ENCODE measurements around the gene CST9L. TPM values are rescaled to one million over a fixed set of nuclear protein-coding genes. Genes with fewer than 3 reads are reported as not detected.
A peak's percentile ranks its signal among the peaks of the same experiment; 100 is the strongest.

CST9L gene
- total and polyA plus RNA-seq, 7 donors = not detected

DNA sequence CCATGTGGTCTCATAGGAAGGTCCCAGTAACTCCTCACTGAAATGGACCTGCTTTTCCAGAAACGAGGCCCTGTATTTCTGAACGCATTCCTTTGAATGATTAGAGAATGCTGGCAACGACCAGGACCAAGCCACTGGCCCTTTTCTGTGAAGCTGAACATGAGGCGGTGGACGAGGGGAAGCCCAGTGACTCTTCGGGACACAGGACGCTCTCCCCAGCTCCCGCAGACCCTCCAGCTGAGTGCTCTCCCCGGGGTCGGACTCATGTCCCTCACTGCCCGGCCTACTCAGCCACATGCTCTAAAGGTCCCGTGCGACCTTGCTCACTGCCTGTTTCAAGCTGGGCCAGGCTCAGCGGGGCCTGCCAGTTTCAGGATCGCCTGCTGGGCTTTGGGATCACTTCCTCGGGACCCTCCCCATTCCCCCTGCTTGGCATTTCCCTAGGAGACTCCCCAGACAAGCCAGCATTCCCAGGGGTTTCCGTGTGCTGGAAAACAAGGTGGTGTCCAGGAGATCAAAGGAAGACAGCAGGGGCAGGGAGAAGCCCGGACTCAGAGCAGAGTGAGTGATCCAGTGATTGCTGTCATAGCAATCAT, 40.1 kb upstream of the CST9L start:
- H3K27ac ChIP-seq = no peak overlapping the region
- H3K36me3 ChIP-seq = no peaks in the 10 kb centered on the region
- 82 to 86% methylated on average over 18 of the region's 18 CpGs for WGBS, 2 donors
- H3K4me3 ChIP-seq = no peak overlapping the region
- no peaks in the 10 kb centered on the region for H3K27me3 ChIP-seq
- TF ChIP-seq, protein P1, sequence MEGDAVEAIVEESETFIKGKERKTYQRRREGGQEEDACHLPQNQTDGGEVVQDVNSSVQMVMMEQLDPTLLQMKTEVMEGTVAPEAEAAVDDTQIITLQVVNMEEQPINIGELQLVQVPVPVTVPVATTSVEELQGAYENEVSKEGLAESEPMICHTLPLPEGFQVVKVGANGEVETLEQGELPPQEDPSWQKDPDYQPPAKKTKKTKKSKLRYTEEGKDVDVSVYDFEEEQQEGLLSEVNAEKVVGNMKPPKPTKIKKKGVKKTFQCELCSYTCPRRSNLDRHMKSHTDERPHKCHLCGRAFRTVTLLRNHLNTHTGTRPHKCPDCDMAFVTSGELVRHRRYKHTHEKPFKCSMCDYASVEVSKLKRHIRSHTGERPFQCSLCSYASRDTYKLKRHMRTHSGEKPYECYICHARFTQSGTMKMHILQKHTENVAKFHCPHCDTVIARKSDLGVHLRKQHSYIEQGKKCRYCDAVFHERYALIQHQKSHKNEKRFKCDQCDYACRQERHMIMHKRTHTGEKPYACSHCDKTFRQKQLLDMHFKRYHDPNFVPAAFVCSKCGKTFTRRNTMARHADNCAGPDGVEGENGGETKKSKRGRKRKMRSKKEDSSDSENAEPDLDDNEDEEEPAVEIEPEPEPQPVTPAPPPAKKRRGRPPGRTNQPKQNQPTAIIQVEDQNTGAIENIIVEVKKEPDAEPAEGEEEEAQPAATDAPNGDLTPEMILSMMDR (IDR thresholded peaks at IDR 0.05) = no peak
- TF ChIP-seq POLR2A (IDR thresholded peaks at IDR 0.05) = no peak
- DNase-seq = no peak
- H3K4me1 ChIP-seq = peaks cover 0 to 29% (median 13%) of the 10 kb centered on the region in 4 donors
- no peaks in the 10 kb centered on the region for H3K9me3 ChIP-seq
- intact Hi-C loops (cut with DNase I) = no loop called here

DNA sequence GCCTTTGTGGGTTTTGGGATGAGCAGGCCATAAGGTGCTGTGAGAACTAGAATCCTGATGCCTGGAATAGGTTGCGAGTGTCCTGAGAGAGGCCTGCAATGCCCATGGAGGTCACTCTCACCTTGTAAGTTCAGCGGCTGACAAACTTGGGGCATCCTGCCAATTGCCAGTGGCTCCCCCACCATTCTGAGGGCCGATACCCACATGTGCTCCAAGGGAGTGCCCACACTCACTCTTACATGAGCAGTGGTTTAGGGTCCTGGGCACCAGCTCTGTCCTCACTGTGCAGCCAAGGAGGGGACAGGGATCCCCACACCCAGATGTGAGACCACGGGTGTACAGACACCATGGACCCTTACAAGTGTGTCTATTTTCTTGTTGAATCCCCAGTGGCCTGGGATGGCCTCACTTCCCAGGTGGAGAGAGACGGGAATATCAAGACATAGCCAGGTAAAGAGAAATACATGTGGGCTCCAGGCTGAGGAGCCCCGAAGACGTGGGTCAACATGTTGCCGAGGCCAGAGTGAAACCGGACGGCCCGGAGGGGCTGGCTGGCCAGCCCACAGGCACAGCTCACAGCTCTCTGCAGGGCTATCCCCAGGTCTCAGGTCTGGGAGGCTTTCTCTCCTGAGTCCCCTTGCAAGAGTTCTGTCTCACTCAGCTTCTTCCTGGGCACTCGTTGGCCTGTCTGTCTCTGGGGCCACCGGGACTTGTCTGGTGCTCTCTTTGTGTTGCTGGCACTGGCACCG, 39.4 kb upstream of the CST9L start:
- no peaks in the 10 kb centered on the region for H3K9me3 ChIP-seq
- H3K4me1 ChIP-seq = peaks cover 0 to 22% (median 6%) of the 10 kb centered on the region in 4 donors
- no peak overlapping the region for H3K4me3 ChIP-seq
- H3K36me3 ChIP-seq = no peaks in the 10 kb centered on the region
- WGBS, 2 donors = 88 to 93% methylated on average over 14 of the region's 14 CpGs
- intact Hi-C loops (cut with DNase I) = loop anchor here (2.0 kb wide), 2 partner anchors 165 to 257 kb away; partner anchors contain the start of gene NXT1
- no peak overlapping the region for H3K27ac ChIP-seq
- TF ChIP-seq POLR2A (IDR thresholded peaks at IDR 0.05) = no peak
- TF ChIP-seq POLR2AphosphoS5 (IDR thresholded peaks at IDR 0.05) = no peak
- TF ChIP-seq, protein P1 (IDR thresholded peaks at IDR 0.05) = no peak
- TF ChIP-seq EP300 (IDR thresholded peaks at IDR 0.05) = no peak
- DNase-seq = no peak
- H3K27me3 ChIP-seq = no peaks in the 10 kb centered on the region

DNA sequence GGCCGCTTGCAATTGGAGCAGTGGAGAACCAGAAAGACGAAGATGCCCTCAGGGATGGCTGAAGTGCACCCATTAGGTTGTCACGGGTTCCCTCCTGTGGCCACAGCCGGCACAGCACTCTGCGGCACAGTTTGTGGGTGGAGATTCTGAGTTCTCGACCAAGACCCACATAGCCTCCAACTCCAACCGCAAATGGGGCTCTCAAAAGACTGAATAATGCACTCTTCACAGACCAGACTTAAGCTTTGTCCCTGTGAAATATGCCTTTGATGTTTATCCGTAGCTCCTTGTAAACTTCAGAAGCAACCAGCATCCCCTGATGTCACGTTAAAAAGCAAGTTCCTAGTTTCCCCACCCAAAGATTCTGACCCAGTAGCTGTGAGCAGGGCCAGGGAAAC, 38.4 kb upstream of the CST9L start:
- Histone ChIP-seq H3K4me1 (peaks cover 0 to 14% (median 3%) of the 10 kb centered on the region in 4 donors), H3K36me3 (no peaks in the 10 kb centered on the region), H3K4me3 (no peak overlapping the region), H3K27ac (peak overlapping the region in 1 of 4 donors; percentile 11), H3K9me3 (no peaks in the 10 kb centered on the region), H3K27me3 (no peaks in the 10 kb centered on the region)
- 10% methylated on average over 9 of the region's 9 CpGs for WGBS, 2 donors
- intact Hi-C loops (cut with DNase I) = loop anchor here (2.0 kb wide), 2 partner anchors 164 to 256 kb away; partner anchors contain the start of gene NXT1
- peak; percentile 89 for DNase-seq
- TF ChIP-seq POLR2A (IDR thresholded peaks at IDR 0.05) = no peak
- TF ChIP-seq, protein P1 (IDR thresholded peaks at IDR 0.05) = peak; percentile 65 to 95 (median 84)
- TF ChIP-seq POLR2AphosphoS5 (IDR thresholded peaks at IDR 0.05) = peak in 1 of 4 donors; percentile 21
- TF ChIP-seq EP300 (IDR thresholded peaks at IDR 0.05) = no peak

DNA sequence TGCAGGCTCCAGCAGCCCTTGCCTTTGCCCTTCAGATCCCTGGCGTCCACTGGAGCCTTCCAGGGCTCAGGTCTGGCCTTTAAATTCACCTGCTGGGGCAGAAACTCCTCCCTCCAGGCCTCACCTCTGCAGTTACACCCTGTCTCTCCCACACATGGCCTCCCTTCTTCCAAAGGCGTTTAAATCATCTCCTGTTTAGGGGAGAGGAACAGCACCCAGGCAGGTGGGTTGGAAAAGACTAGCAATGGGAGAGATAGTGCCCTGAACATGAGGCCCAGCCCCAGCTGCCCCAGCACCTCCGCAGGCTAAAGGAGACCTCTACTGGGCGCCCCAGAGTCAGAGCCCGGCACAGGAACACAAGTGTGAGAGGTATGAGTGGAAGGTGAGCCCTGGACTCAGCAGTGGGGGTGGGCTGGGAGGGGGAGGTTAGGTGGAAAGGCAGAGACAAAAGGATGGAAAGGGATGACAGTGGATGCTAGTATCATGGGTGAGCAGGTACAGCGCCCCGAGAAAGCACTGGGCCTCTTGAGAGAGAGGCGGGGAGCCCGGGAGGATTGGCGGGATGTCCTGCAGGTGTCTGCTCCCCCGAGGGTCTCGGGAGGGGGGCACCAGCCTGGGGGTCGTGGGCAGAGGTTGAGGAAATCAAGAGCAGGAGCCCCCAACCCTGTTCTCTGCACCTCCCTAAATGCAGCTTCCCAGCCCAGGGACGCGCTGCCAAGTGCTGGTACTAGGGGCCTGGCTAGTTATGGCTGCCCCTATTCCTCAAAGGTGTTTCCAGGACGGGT, 37.8 kb upstream of the CST9L start, which contains the start of gene CST9:
CST9 (minus strand) TSS at position 51 of the 785 bp plus-strand sequence. CDS start 53 bp downstream, outside the sequence.
- Histone ChIP-seq H3K27ac (peak within 1 kb of the TSS in 1 of 4 donors; percentile 11), H3K9me3 (no peaks in the 10 kb centered on the region), H3K4me3 (no peak within 1 kb of the TSS), H3K27me3 (no peaks in the 10 kb centered on the region), H3K36me3 (no peaks in the 10 kb centered on the region), H3K4me1 (peaks cover 0 to 8% (median 3%) of the 10 kb centered on the region in 4 donors)
- TF ChIP-seq POLR2AphosphoS5 (IDR thresholded peaks at IDR 0.05) (no peak), EP300 (IDR thresholded peaks at IDR 0.05) (no peak), POLR2A (IDR thresholded peaks at IDR 0.05) (no peak)
- TF ChIP-seq, protein P1 (IDR thresholded peaks at IDR 0.05) = no peak
- WGBS, 2 donors = 55 to 65% methylated on average over 16 of the region's 16 CpGs
- intact Hi-C loops (cut with DNase I) = loop anchor here (2.0 kb wide), 2 partner anchors 163 to 255 kb away; partner anchors contain the start of gene NXT1
- DNase-seq = no peak

Data from sigmoid colon (tissue), 7 donors.